Neural progenitor cell (in vitro differentiated cells): ENCODE measurements around the gene MKRN3. TPM values are rescaled to one million over a fixed set of nuclear protein-coding genes. Genes with fewer than 3 reads are reported as not detected.

Experiments used
- DNase-seq: peaks from one replicate; pipeline ENCODE4 v3.0.0-alpha.2; 2016; ENCODE audit warnings: low spot score
- H2AFZ ChIP-seq: fragments of 200-600 bp; sonication (generic); replicated peaks from 2 replicates; pipeline ENCODE4 v1.6.1; 2016; ENCODE audit warnings: antibody characterized with exemption
- H3F3A ChIP-seq: fragments of 200-600 bp; sonication (generic); 2 replicates; pipeline ENCODE4 v1.6.1; 2016; ENCODE audit warnings: antibody characterized with exemption, low read depth
- H3K27ac ChIP-seq: fragments of 200-600 bp; sonication (generic); 2 replicates; pipeline ENCODE4 v1.5.1; 2016; ENCODE audit warnings: mild to moderate bottlenecking
- H3K27me3 ChIP-seq: fragments of 200-600 bp; sonication (generic); 2 replicates; pipeline ENCODE4 v1.6.1; 2016; ENCODE audit warnings: mild to moderate bottlenecking, moderate library complexity
- H3K36me3 ChIP-seq: fragments of 200-600 bp; sonication (generic); 2 replicates; pipeline ENCODE4 v1.5.1; 2016
- H3K4me1 ChIP-seq: fragments of 200-600 bp; sonication (generic); 2 replicates; pipeline ENCODE4 v1.6.1; 2016; ENCODE audit warnings: mixed run types
- H3K4me2 ChIP-seq: fragments of 200-600 bp; sonication (generic); 2 replicates; pipeline ENCODE4 v1.6.1; 2016
- H3K4me3 ChIP-seq: fragments of 200-600 bp; sonication (generic); 2 replicates; pipeline ENCODE4 v1.5.1; 2016
- H3K79me2 ChIP-seq: fragments of 200-600 bp; sonication (generic); 2 replicates; pipeline ENCODE4 v1.6.1; 2016; ENCODE audit warnings: low read depth
- H3K9ac ChIP-seq: fragments of 200-600 bp; sonication (generic); 2 replicates; pipeline ENCODE4 v1.6.1; 2016
- H3K9me3 ChIP-seq: fragments of 200-600 bp; sonication (generic); 2 replicates; pipeline ENCODE4 v1.5.1; 2016; ENCODE audit warnings: low read depth
- H4K20me1 ChIP-seq: fragments of 200-600 bp; sonication (generic); 2 replicates; pipeline ENCODE4 v1.6.1; 2016; ENCODE audit warnings: low read depth
- H3K27ac Mint-ChIP-seq: 3 replicates; pipeline ENCODE4 v1.8.0; 2021; ENCODE audit warnings: mixed read lengths
- H3K27me3 Mint-ChIP-seq: 2 replicates; pipeline ENCODE4 v1.8.0; 2022; ENCODE audit warnings: low read depth, mild to moderate bottlenecking, inconsistent platforms, moderate library complexity, mixed read lengths; ENCODE audit not compliant: insufficient read depth
- H3K36me3 Mint-ChIP-seq: 3 replicates; pipeline ENCODE4 v1.8.0; 2021; ENCODE audit warnings: mixed read lengths
- H3K4me1 Mint-ChIP-seq: 3 replicates; pipeline ENCODE4 v1.8.0; 2021; ENCODE audit warnings: mixed read lengths
- H3K4me3 Mint-ChIP-seq: 3 replicates; pipeline ENCODE4 v1.8.0; 2021; ENCODE audit warnings: mild to moderate bottlenecking, moderate library complexity, mixed read lengths
- H3K9me3 Mint-ChIP-seq: 3 replicates; pipeline ENCODE4 v1.8.0; 2020; ENCODE audit warnings: mixed read lengths
- EZH2 ChIP-seq: fragments of 200-600 bp; sonication (generic); IDR thresholded peaks from 2 replicates; pipeline ENCODE4 v1.6.1; 2017; ENCODE audit warnings: antibody characterized with exemption, mild to moderate bottlenecking, moderate library complexity
- EZH2phosphoT487 ChIP-seq: fragments of 200-600 bp; sonication (generic); IDR thresholded peaks from 2 replicates; pipeline ENCODE4 v1.6.1; 2017; ENCODE audit warnings: antibody characterized with exemption
- total RNA-seq: library from RNA; depleted of rRNA; stranded (reverse); fragments of >200 nt; gene quantifications from 2 replicates; pipeline ENCODE4 v1.2.3, GENCODE V29; 2015; ENCODE audit warnings: low replicate concordance
- TF ChIP-seq, protein P1 (sequence below): fragments of 200-600 bp; sonication (generic); IDR thresholded peaks from 2 replicates; pipeline ENCODE4 v1.5.1; 2017; ENCODE audit warnings: antibody characterized with exemption, mild to moderate bottlenecking

The MKRN3 gene
- total RNA-seq, 1 donor from 2014 or later = not detected

DNA sequence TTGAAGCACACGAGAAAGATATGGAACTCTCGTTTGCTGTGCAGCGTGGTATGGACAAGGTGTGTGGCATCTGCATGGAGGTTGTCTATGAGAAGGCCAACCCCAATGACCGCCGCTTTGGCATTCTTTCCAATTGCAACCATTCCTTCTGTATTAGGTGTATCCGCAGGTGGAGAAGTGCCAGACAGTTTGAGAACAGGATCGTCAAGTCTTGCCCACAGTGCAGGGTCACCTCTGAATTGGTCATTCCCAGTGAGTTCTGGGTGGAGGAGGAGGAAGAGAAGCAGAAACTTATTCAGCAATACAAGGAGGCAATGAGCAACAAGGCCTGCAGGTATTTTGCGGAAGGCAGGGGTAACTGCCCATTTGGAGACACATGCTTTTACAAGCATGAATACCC, 1.2 kb downstream of the MKRN3 start:
- Histone ChIP-seq H3K4me2 (no peak overlapping the region), H3K9ac (no peak overlapping the region), H3K9me3 (peaks cover 13% of the 10 kb centered on the region), H3K4me3 (no peak overlapping the region), H3K27ac (no peak overlapping the region), H3K36me3 (no peaks in the 10 kb centered on the region), H3K79me2 (no peaks in the 10 kb centered on the region), H3K27me3 (no peaks in the 10 kb centered on the region), H3K4me1 (peaks cover 17% of the 10 kb centered on the region), H2AFZ (no peak overlapping the region), H4K20me1 (no peaks in the 10 kb centered on the region), H3F3A (peaks cover 13% of the 10 kb centered on the region)
- no peak for DNase-seq
- Mint-ChIP-seq H3K27ac (no peak overlapping the region), H3K4me1 (peaks cover 45% of the 10 kb centered on the region), H3K36me3 (peaks cover 6% of the 10 kb centered on the region), H3K9me3 (peaks cover 23% of the 10 kb centered on the region), H3K4me3 (peak overlapping the region; percentile 22), H3K27me3 (peaks cover 4% of the 10 kb centered on the region)
- no peak for TF ChIP-seq EZH2phosphoT487
- TF ChIP-seq, protein P1, sequence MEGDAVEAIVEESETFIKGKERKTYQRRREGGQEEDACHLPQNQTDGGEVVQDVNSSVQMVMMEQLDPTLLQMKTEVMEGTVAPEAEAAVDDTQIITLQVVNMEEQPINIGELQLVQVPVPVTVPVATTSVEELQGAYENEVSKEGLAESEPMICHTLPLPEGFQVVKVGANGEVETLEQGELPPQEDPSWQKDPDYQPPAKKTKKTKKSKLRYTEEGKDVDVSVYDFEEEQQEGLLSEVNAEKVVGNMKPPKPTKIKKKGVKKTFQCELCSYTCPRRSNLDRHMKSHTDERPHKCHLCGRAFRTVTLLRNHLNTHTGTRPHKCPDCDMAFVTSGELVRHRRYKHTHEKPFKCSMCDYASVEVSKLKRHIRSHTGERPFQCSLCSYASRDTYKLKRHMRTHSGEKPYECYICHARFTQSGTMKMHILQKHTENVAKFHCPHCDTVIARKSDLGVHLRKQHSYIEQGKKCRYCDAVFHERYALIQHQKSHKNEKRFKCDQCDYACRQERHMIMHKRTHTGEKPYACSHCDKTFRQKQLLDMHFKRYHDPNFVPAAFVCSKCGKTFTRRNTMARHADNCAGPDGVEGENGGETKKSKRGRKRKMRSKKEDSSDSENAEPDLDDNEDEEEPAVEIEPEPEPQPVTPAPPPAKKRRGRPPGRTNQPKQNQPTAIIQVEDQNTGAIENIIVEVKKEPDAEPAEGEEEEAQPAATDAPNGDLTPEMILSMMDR = no peak
- TF ChIP-seq EZH2 = no peak

DNA sequence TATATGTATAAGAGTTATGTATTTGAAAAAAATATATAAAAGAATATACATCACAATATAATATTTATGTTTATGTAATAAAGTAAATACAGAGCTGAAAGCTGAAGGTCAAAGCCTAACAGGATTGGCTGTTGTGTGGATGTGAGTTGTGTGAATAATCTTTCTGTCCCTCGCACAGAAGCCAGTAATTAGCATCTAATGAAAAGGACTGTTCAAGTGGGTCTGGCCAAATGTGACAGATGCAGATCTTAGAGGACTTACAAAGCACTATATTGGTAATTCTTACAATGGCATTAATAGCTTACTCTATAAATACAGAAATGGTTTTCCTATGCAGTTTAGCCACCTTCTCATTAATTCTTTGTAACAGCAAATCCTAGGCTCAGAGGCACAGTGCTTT, 2.4 kb downstream of the MKRN3 start:
- no peak overlapping the region for H3K4me3 ChIP-seq
- no peak for DNase-seq
- peaks cover 41% of the 10 kb centered on the region for H3K4me1 Mint-ChIP-seq
- no peak overlapping the region for H3K27ac Mint-ChIP-seq
- H3K4me3 Mint-ChIP-seq = peak overlapping the region; percentile 71
- peaks cover 13% of the 10 kb centered on the region for H3F3A ChIP-seq
- H3K79me2 ChIP-seq = no peaks in the 10 kb centered on the region
- peaks cover 6% of the 10 kb centered on the region for H3K36me3 Mint-ChIP-seq
- TF ChIP-seq EZH2 (no peak), EZH2phosphoT487 (no peak)
- TF ChIP-seq, protein P1 = no peak
- no peaks in the 10 kb centered on the region for H3K36me3 ChIP-seq
- H3K9ac ChIP-seq = no peak overlapping the region
- H2AFZ ChIP-seq = no peak overlapping the region
- peaks cover 13% of the 10 kb centered on the region for H3K9me3 ChIP-seq
- H3K27ac ChIP-seq = no peak overlapping the region
- peaks cover 22% of the 10 kb centered on the region for H3K9me3 Mint-ChIP-seq
- no peaks in the 10 kb centered on the region for H4K20me1 ChIP-seq
- no peak overlapping the region for H3K4me2 ChIP-seq
- peaks cover 17% of the 10 kb centered on the region for H3K4me1 ChIP-seq
- H3K27me3 Mint-ChIP-seq = peaks cover 4% of the 10 kb centered on the region
- H3K27me3 ChIP-seq = no peaks in the 10 kb centered on the region

DNA sequence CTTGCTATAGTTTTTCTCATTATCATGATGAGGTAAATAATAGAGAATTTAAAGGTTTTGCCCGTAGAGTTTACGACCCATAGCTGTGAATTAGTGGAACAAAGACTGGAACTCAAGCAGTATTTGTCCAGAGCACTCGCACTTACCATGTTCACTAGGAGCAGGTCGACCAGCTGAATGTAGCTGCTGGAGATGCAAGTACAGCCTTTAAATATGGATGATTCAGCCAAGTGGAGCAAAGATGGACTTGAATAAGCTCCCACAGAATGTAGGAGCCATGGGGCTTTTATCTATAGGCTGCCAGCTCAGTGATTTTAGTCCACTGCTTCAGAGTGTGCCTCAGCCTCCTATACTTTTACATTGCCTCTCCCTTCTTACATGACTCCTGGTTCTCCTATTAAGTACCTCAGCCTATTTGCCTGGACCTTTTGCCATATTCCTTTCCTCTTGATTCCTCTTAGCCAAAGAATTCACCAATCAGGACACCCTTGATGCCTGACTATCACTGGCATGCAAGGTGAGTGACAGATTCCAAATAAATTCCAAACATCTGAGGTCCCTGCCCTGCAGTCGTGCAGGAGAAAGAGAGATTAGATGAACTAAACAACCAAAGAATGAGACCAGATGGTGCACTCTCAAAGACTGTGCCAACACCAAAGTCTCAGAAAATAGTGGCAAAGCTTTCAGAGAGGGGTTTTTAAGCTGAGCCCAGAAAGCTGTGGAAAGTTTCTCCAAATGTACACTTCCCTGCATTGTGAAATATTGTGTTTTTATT, 3.9 kb downstream of the MKRN3 start:
- Histone ChIP-seq H3K9ac (no peak overlapping the region), H3K4me2 (no peak overlapping the region), H3K4me1 (peaks cover 17% of the 10 kb centered on the region), H3K79me2 (no peaks in the 10 kb centered on the region), H3K4me3 (no peak overlapping the region), H3K27ac (no peak overlapping the region), H3K36me3 (no peaks in the 10 kb centered on the region), H3K9me3 (peaks cover 4% of the 10 kb centered on the region), H4K20me1 (no peaks in the 10 kb centered on the region), H3F3A (peaks cover 13% of the 10 kb centered on the region), H3K27me3 (no peaks in the 10 kb centered on the region), H2AFZ (no peak overlapping the region)
- peaks cover 6% of the 10 kb centered on the region for H3K36me3 Mint-ChIP-seq
- peak overlapping the region; percentile 71 for H3K4me3 Mint-ChIP-seq
- peaks cover 22% of the 10 kb centered on the region for H3K9me3 Mint-ChIP-seq
- TF ChIP-seq EZH2 = no peak
- TF ChIP-seq EZH2phosphoT487 = no peak
- TF ChIP-seq, protein P1 = no peak
- peaks cover 36% of the 10 kb centered on the region for H3K4me1 Mint-ChIP-seq
- no peak for DNase-seq
- H3K27me3 Mint-ChIP-seq = peaks cover 4% of the 10 kb centered on the region
- peak overlapping the region; percentile 94 for H3K27ac Mint-ChIP-seq
